ENCODE results near the gene DENND4A.

Gene DENND4A

DNA sequence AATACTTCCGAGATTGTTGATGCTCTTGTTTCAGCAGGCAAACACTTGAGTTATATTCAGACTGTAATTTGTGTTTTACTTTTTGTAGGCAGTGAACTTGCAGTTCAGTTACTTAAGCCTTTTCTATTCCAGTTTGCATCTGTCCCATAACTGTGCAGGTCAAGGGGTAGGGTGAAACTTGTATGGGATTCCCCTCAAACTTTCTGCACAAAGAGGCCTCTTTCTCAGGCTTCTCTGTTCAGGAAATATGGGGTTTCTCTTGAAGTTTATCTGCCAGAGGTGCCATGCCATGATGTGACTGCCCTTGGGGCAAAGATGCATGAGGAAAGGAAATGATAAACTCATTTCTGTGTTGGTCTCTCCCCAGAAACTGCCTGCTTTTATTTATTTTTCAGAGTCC, 103.6 kb downstream of the DENND4A start:
- Histone ChIP-seq H4K20me1 (ENCODE audit: insufficient read depth, low read length) (no peaks in the 10 kb centered on the region), H2AFZ (ENCODE audit: low read depth, low read length) (no peak overlapping the region), H3K4me2 (ENCODE audit: insufficient read depth, low read length) (no peak overlapping the region), H3K4me3 (ENCODE audit: low read depth in 1 of 2, low read length in 2 of 2) (no peak overlapping the region), H3K27me3 (ENCODE audit: insufficient read depth, low read length, poor library complexity) (no peaks in the 10 kb centered on the region), H3K27ac (ENCODE audit: low read length) (no peak overlapping the region), H3K9ac (ENCODE audit: low read depth, low read length) (no peak overlapping the region), H3K79me2 (ENCODE audit: insufficient read depth, low read length) (no peaks in the 10 kb centered on the region), H3K4me1 (ENCODE audit: insufficient read depth, low read length) (no peaks in the 10 kb centered on the region), H3K9me3 (ENCODE audit: insufficient read depth, low read length, severe bottlenecking) (no peaks in the 10 kb centered on the region), H3K36me3 (ENCODE audit: insufficient read depth, low read length) (peaks cover 15% of the 10 kb centered on the region)
- TF ChIP-seq EZH2 (IDR thresholded peaks at IDR 0.05; ENCODE audit: borderline replicate concordance, low read depth, low read length, severe bottlenecking) = no peak
- TF ChIP-seq, protein P1, sequence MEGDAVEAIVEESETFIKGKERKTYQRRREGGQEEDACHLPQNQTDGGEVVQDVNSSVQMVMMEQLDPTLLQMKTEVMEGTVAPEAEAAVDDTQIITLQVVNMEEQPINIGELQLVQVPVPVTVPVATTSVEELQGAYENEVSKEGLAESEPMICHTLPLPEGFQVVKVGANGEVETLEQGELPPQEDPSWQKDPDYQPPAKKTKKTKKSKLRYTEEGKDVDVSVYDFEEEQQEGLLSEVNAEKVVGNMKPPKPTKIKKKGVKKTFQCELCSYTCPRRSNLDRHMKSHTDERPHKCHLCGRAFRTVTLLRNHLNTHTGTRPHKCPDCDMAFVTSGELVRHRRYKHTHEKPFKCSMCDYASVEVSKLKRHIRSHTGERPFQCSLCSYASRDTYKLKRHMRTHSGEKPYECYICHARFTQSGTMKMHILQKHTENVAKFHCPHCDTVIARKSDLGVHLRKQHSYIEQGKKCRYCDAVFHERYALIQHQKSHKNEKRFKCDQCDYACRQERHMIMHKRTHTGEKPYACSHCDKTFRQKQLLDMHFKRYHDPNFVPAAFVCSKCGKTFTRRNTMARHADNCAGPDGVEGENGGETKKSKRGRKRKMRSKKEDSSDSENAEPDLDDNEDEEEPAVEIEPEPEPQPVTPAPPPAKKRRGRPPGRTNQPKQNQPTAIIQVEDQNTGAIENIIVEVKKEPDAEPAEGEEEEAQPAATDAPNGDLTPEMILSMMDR (IDR thresholded peaks at IDR 0.05; ENCODE audit: borderline replicate concordance, extremely low read depth, low read length, poor library complexity, severe bottlenecking) = no peak
- no peak for ATAC-seq (ENCODE audit: insufficient read depth, low read depth)
- DNase-seq = no peak

DNA sequence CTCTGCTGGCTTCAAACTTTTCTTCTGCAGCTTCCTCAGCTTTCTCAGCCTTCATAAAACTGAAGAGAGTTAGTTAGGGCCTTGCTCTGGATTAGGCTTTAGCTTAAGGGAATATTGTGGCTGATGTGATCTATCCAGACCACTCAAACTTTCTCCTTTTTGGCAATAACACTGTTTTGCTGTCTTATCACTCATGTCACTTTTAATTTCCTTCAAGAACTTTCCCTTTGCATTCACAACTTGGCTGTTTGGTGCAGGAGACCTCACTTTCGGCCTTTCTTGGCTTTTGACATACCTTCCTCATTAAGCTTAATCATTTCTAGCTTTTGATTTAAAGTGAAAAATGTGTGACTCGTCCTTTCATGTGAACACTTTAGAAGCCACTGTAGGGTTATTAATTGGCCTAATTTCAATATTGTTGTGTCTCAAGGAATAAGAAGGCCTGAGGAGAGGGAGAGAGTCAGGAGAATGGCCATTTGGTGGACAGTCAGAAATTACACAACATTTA, 109.6 kb downstream of the DENND4A start:
- H3K4me3 ChIP-seq (ENCODE audit: low read depth in 1 of 2, low read length in 2 of 2) = no peak overlapping the region

DNA sequence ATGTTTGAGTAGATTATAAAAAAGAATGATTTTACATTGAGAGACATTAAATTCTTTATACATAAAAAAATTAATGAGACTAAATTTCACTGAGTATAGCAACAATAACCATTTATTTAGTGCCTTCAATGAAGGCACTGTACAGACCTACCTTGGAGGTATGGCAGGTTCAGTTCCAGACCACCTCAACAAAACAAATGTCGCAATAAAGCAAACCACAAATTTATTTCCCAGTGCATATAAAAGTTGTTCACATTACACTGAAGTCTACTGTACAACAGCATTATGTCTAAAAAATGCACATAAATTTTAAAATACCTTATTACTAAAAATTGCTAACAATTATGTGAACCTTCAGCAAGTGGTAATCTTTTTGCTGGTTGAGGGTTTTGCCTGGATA, 111.5 kb downstream of the DENND4A start:
- Histone ChIP-seq H3K4me1 (ENCODE audit: insufficient read depth, low read length) (no peaks in the 10 kb centered on the region), H3K36me3 (ENCODE audit: insufficient read depth, low read length) (no peaks in the 10 kb centered on the region), H4K20me1 (ENCODE audit: insufficient read depth, low read length) (no peaks in the 10 kb centered on the region), H3K27ac (ENCODE audit: low read length) (no peak overlapping the region), H3K4me3 (ENCODE audit: low read depth in 1 of 2, low read length in 2 of 2) (no peak overlapping the region), H2AFZ (ENCODE audit: low read depth, low read length) (no peak overlapping the region), H3K9me3 (ENCODE audit: insufficient read depth, low read length, severe bottlenecking) (no peaks in the 10 kb centered on the region), H3K27me3 (ENCODE audit: insufficient read depth, low read length, poor library complexity) (no peaks in the 10 kb centered on the region), H3K9ac (ENCODE audit: low read depth, low read length) (no peak overlapping the region), H3K79me2 (ENCODE audit: insufficient read depth, low read length) (no peaks in the 10 kb centered on the region), H3K4me2 (ENCODE audit: insufficient read depth, low read length) (no peak overlapping the region)
- no peak for DNase-seq
- TF ChIP-seq, protein P1 (IDR thresholded peaks at IDR 0.05; ENCODE audit: borderline replicate concordance, extremely low read depth, low read length, poor library complexity, severe bottlenecking) = no peak
- no peak for TF ChIP-seq EZH2 (IDR thresholded peaks at IDR 0.05; ENCODE audit: borderline replicate concordance, low read depth, low read length, severe bottlenecking)
- ATAC-seq (ENCODE audit: insufficient read depth, low read depth) = no peak

More for the DNA sequence above, 109.6 kb downstream of the DENND4A start:
- Histone ChIP-seq H3K4me2 (ENCODE audit: insufficient read depth, low read length) (no peak overlapping the region), H3K9me3 (ENCODE audit: insufficient read depth, low read length, severe bottlenecking) (no peaks in the 10 kb centered on the region), H3K27ac (ENCODE audit: low read length) (no peak overlapping the region), H3K9ac (ENCODE audit: low read depth, low read length) (no peak overlapping the region), H3K4me1 (ENCODE audit: insufficient read depth, low read length) (no peaks in the 10 kb centered on the region), H3K79me2 (ENCODE audit: insufficient read depth, low read length) (no peaks in the 10 kb centered on the region), H3K36me3 (ENCODE audit: insufficient read depth, low read length) (no peaks in the 10 kb centered on the region), H2AFZ (ENCODE audit: low read depth, low read length) (no peak overlapping the region), H3K27me3 (ENCODE audit: insufficient read depth, low read length, poor library complexity) (no peaks in the 10 kb centered on the region), H4K20me1 (ENCODE audit: insufficient read depth, low read length) (no peaks in the 10 kb centered on the region)
- TF ChIP-seq EZH2 (IDR thresholded peaks at IDR 0.05; ENCODE audit: borderline replicate concordance, low read depth, low read length, severe bottlenecking) = no peak
- TF ChIP-seq, protein P1 (IDR thresholded peaks at IDR 0.05; ENCODE audit: borderline replicate concordance, extremely low read depth, low read length, poor library complexity, severe bottlenecking) = no peak
- DNase-seq (no peak), ATAC-seq (ENCODE audit: insufficient read depth, low read depth) (no peak)

DNA sequence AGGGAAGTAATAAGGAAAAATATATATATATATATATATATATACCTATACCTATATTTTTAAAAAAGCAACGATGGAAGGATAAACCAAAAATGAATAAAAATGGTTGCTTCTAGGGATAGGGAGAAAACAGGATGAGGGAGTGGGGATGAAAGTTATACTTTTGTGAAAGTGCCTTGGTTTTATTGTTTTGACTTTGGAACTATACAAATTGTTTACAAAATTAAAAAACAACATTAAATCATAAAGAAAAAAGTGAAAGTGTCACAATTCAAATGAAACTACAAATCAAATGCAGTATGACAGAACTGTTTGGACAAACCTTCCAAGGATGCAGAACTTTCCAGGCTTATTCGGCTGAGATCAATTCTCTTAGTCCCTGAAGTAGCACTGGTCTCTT, 116.0 kb downstream of the DENND4A start:
- ATAC-seq (ENCODE audit: insufficient read depth, low read depth) (no peak), DNase-seq (no peak)
- Histone ChIP-seq H3K4me1 (ENCODE audit: insufficient read depth, low read length) (no peaks in the 10 kb centered on the region), H3K9ac (ENCODE audit: low read depth, low read length) (no peak overlapping the region), H3K4me2 (ENCODE audit: insufficient read depth, low read length) (no peak overlapping the region), H3K27ac (ENCODE audit: low read length) (no peak overlapping the region), H3K36me3 (ENCODE audit: insufficient read depth, low read length) (no peaks in the 10 kb centered on the region), H2AFZ (ENCODE audit: low read depth, low read length) (no peak overlapping the region), H3K27me3 (ENCODE audit: insufficient read depth, low read length, poor library complexity) (no peaks in the 10 kb centered on the region), H4K20me1 (ENCODE audit: insufficient read depth, low read length) (no peaks in the 10 kb centered on the region), H3K4me3 (ENCODE audit: low read depth in 1 of 2, low read length in 2 of 2) (no peak overlapping the region), H3K79me2 (ENCODE audit: insufficient read depth, low read length) (no peaks in the 10 kb centered on the region), H3K9me3 (ENCODE audit: insufficient read depth, low read length, severe bottlenecking) (no peaks in the 10 kb centered on the region)
- no peak for TF ChIP-seq EZH2 (IDR thresholded peaks at IDR 0.05; ENCODE audit: borderline replicate concordance, low read depth, low read length, severe bottlenecking)
- TF ChIP-seq, protein P1 (IDR thresholded peaks at IDR 0.05; ENCODE audit: borderline replicate concordance, extremely low read depth, low read length, poor library complexity, severe bottlenecking) = no peak
